Keratinocyte (primary cell): Measurements from ENCODE around the gene ARHGAP4. TPM values are rescaled to one million over a fixed set of nuclear protein-coding genes. Genes with fewer than 3 reads are reported as not detected.
A peak's percentile ranks its signal among the peaks of the same experiment; 100 is the strongest.

Experiments used
- DNase-seq: peaks from one replicate; pipeline ENCODE4 v3.0.0-alpha.2; 2011; ENCODE audit warnings: low read depth, missing footprints, low spot score
- FAIRE-seq: peaks from 2 replicates; lab custom pipeline; 2011; peaks lifted over from hg19 to GRCh38; lab: Jason Lieb, UNC
- H2AFZ ChIP-seq: 2 replicates; pipeline ENCODE4 v1.6.0; 2012; ENCODE audit warnings: low read length, control low read depth, inconsistent platforms; ENCODE audit not compliant: control insufficient read depth
- H3K27ac ChIP-seq: 2 replicates; pipeline ENCODE4 v1.5.1; 2011; ENCODE audit warnings: low read length; ENCODE audit not compliant: control insufficient read depth, insufficient read depth
- H3K27me3 ChIP-seq: 3 replicates; pipeline ENCODE4 v1.6.0; 2011; ENCODE audit warnings: low read length; ENCODE audit not compliant: control insufficient read depth, insufficient read depth; ENCODE audit errors: extremely low read depth
- H3K36me3 ChIP-seq, 2 experiments: 2 replicates in 1 of 2; 3 replicates in 1 of 2; pipeline ENCODE4 v1.5.1; 2011; ENCODE audit warnings: low read length in 2 of 2, mild to moderate bottlenecking in 1 of 2; ENCODE audit not compliant: control insufficient read depth in 2 of 2, insufficient read depth in 2 of 2; ENCODE audit errors: extremely low read depth in 1 of 2
- H3K4me1 ChIP-seq: 3 replicates; pipeline ENCODE4 v1.5.1; 2011; ENCODE audit warnings: low read length; ENCODE audit not compliant: control insufficient read depth, insufficient read depth; ENCODE audit errors: extremely low read depth
- H3K4me2 ChIP-seq: 3 replicates; pipeline ENCODE4 v1.6.0; 2011; ENCODE audit warnings: low read depth, low read length; ENCODE audit not compliant: control insufficient read depth, insufficient read depth; ENCODE audit errors: extremely low read depth
- H3K4me3 ChIP-seq, 3 experiments: fragments of 200-600 bp in 1 of 3; sonication (generic) in 1 of 3; 2 replicates in 2 of 3; 3 replicates in 1 of 3; pipeline ENCODE4 v1.5.1; 2011 to 2016; ENCODE audit warnings: low read length in 3 of 3, mild to moderate bottlenecking in 3 of 3, control low read depth in 2 of 3, inconsistent platforms in 1 of 3, low read depth in 1 of 3, mixed read lengths in 1 of 3, mixed run types in 1 of 3, moderate library complexity in 1 of 3; ENCODE audit not compliant: control insufficient read depth in 2 of 3, insufficient read depth in 2 of 3; ENCODE audit errors: extremely low read depth in 1 of 3
- H3K79me2 ChIP-seq: 2 replicates; pipeline ENCODE4 v1.6.0; 2012; ENCODE audit warnings: low read length; ENCODE audit not compliant: control insufficient read depth, insufficient read depth
- H3K9ac ChIP-seq: 3 replicates; pipeline ENCODE4 v1.6.0; 2011; ENCODE audit warnings: low read length; ENCODE audit not compliant: control insufficient read depth, insufficient read depth; ENCODE audit errors: extremely low read depth
- H3K9me1 ChIP-seq: 3 replicates; pipeline ENCODE4 v1.6.0; 2011; ENCODE audit warnings: low read length; ENCODE audit not compliant: control insufficient read depth, insufficient read depth; ENCODE audit errors: extremely low read depth
- H3K9me3 ChIP-seq: 2 replicates; pipeline ENCODE4 v1.5.1; 2012; ENCODE audit warnings: low read depth, low read length; ENCODE audit not compliant: control insufficient read depth
- H4K20me1 ChIP-seq: 3 replicates; pipeline ENCODE4 v1.6.0; 2011; ENCODE audit warnings: low read length; ENCODE audit not compliant: control insufficient read depth, insufficient read depth; ENCODE audit errors: extremely low read depth
- EZH2 ChIP-seq: IDR thresholded peaks from one replicate; pipeline ENCODE4 v1.6.1; 2012; ENCODE audit warnings: inconsistent platforms, mild to moderate bottlenecking, low read length, moderate library complexity
- dilution Hi-C: fragments of 300-500 bp; cut with MboI; formaldehyde crosslinking; loops from one replicate; pipeline ENCODE4 v1.7.0; 2020; ENCODE audit warnings: low sequenced_read_pairs; ENCODE audit not compliant: extremely low pct_ligation_motif_present
- polyA plus RNA-seq, 5 experiments: library from polyadenylated mRNA; depleted of rRNA in 3 of 5; stranded (reverse) in 3 of 5; stranded (forward) in 1 of 5; unstranded in 1 of 5; fragments of >200 nt; gene quantifications; 1 replicate in 1 of 5; 2 replicates in 3 of 5; 3 replicates in 1 of 5; pipeline versions ENCODE4 v1.2.1 to v1.2.3, GENCODE V29; 2011 to 2012; ENCODE audit warnings: missing spikeins in 2 of 5, low read depth in 1 of 5, low replicate concordance in 1 of 5
- TF ChIP-seq, protein P1 (sequence below), 3 experiments: IDR thresholded peaks in 1 of 3; conservative IDR thresholded peaks in 1 of 3; optimal IDR thresholded peaks in 1 of 3; 2 replicates in 2 of 3; 3 replicates in 1 of 3; pipeline versions ENCODE3 to v1.5.1; 2011; ENCODE audit warnings: low read length in 3 of 3, mild to moderate bottlenecking in 3 of 3, moderate library complexity in 2 of 3, control low read depth in 1 of 3, inconsistent platforms in 1 of 3; ENCODE audit not compliant: insufficient read depth in 2 of 3; ENCODE audit errors: extremely low read depth in 1 of 3

The ARHGAP4 gene
- polyA plus RNA-seq, 1 donor (not counting 4 experiments of a cell fraction or from before 2014, with no cell fraction given), result 0.35 TPM

DNA sequence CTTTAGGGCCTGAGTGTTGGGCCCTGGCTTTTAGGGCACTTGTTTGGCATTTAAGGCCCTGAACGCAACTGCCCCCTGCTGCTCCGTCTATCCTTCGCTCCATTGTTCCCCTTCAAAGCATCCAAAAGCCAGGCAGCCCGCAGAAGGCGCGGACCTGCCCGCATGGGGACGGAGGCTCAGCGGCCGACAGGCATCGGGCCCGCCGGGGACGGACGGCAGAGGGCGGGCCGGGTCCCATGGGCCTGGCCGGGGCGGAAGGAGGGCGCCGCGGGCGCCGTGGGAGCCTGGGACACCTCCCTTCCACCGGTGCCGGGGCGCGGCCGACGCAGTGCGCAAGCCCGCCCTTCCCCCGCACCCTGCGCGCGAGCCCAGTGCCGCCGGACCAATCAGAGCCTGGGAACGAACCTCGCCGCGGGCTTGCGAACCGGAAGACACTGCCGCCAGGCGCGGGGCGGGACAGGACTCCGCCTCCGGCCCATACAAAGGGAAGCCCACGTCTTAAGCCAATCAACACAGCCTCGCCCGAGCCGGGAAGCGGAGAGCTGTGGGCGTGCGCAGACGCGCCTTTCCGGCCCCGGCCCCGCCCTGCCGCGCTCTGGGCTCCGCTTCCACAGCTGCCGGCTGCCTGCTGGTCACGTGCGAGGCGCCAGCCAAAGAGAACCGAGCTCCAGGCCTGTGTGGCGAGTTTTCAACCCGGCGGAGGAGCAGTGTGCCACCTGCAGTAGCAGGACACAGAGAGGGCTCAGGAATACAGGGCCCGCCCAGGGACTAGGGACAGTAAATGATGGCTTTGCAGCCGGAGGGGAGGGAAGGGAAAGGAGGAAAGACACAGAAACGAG lies 2.1 kb upstream of the ARHGAP4 start:
- dilution Hi-C loops, result no loop called here
- Histone ChIP-seq H3K4me1 (peaks cover 11% of the 10 kb centered on the region), H3K9ac (peak overlapping the region; percentile 84), H2AFZ (no peak overlapping the region), H3K36me3 (peaks cover 6 to 9% of the 10 kb centered on the region in 2 experiments), H3K4me3 (peak overlapping the region; percentile 41 to 79 (median 62)), H4K20me1 (no peaks in the 10 kb centered on the region), H3K27me3 (no peaks in the 10 kb centered on the region), H3K9me1 (no peaks in the 10 kb centered on the region), H3K27ac (peak overlapping the region; percentile 78), H3K79me2 (peaks cover 13% of the 10 kb centered on the region), H3K4me2 (peak overlapping the region; percentile 88), H3K9me3 (no peaks in the 10 kb centered on the region)
- no peak for TF ChIP-seq EZH2
- TF ChIP-seq, protein P1, sequence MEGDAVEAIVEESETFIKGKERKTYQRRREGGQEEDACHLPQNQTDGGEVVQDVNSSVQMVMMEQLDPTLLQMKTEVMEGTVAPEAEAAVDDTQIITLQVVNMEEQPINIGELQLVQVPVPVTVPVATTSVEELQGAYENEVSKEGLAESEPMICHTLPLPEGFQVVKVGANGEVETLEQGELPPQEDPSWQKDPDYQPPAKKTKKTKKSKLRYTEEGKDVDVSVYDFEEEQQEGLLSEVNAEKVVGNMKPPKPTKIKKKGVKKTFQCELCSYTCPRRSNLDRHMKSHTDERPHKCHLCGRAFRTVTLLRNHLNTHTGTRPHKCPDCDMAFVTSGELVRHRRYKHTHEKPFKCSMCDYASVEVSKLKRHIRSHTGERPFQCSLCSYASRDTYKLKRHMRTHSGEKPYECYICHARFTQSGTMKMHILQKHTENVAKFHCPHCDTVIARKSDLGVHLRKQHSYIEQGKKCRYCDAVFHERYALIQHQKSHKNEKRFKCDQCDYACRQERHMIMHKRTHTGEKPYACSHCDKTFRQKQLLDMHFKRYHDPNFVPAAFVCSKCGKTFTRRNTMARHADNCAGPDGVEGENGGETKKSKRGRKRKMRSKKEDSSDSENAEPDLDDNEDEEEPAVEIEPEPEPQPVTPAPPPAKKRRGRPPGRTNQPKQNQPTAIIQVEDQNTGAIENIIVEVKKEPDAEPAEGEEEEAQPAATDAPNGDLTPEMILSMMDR (optimal IDR thresholded peaks at IDR 0.05 in 1 of 3, IDR thresholded peaks at IDR 0.05 in 1 of 3, conservative IDR thresholded peaks at IDR 0.05 in 1 of 3; ENCODE audit: extremely low read depth in 1 of 3, insufficient read depth in 2 of 3, low read length in 3 of 3), result no peak
- FAIRE-seq (peak; percentile 9), DNase-seq (peak; percentile 84)

DNA sequence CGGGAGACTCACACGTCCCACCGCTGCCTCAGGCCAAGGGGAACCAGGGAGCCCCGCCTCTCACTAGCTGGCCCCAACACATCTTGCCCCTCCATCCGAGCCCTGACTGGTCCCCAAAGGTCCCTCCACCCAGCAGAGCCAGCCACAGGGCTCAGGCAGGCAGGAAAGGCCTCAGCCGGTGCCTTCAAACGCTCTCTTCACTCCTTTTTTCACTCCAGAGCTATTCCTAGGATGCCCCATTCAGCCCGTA lies 1.5 kb upstream of the ARHGAP4 start:
- Histone ChIP-seq H3K36me3 (peaks cover 6 to 8% of the 10 kb centered on the region in 2 experiments), H3K4me3 (peak overlapping the region; percentile 41 to 79 (median 62)), H3K27me3 (no peaks in the 10 kb centered on the region), H3K4me2 (peak overlapping the region; percentile 88), H3K79me2 (peaks cover 8% of the 10 kb centered on the region), H2AFZ (no peak overlapping the region), H3K4me1 (peaks cover 11% of the 10 kb centered on the region), H4K20me1 (no peaks in the 10 kb centered on the region), H3K27ac (peak overlapping the region; percentile 78), H3K9me3 (no peaks in the 10 kb centered on the region), H3K9ac (peak overlapping the region; percentile 84), H3K9me1 (no peaks in the 10 kb centered on the region)
- no peak for TF ChIP-seq EZH2
- TF ChIP-seq, protein P1 (optimal IDR thresholded peaks at IDR 0.05 in 1 of 3, IDR thresholded peaks at IDR 0.05 in 1 of 3, conservative IDR thresholded peaks at IDR 0.05 in 1 of 3; ENCODE audit: extremely low read depth in 1 of 3, insufficient read depth in 2 of 3, low read length in 3 of 3), result no peak
- dilution Hi-C loops, result no loop called here
- FAIRE-seq, result no peak
- no peak for DNase-seq
